DND-41 (cell line): ENCODE measurements around the gene ACOT4.

Source experiments
- EZH2 ChIP-seq: IDR thresholded peaks from 3 replicates; pipeline ENCODE4 v1.6.1; 2012; ENCODE audit warnings: borderline replicate concordance, low read depth, mild to moderate bottlenecking, moderate library complexity, low read length, inconsistent platforms; ENCODE audit not compliant: severe bottlenecking
- TF ChIP-seq, protein P1 (sequence below): IDR thresholded peaks from 2 replicates; pipeline ENCODE4 v1.5.1; 2012; ENCODE audit warnings: borderline replicate concordance, low read length, moderate library complexity, mild to moderate bottlenecking; ENCODE audit not compliant: poor library complexity, severe bottlenecking; ENCODE audit errors: extremely low read depth

DNA sequence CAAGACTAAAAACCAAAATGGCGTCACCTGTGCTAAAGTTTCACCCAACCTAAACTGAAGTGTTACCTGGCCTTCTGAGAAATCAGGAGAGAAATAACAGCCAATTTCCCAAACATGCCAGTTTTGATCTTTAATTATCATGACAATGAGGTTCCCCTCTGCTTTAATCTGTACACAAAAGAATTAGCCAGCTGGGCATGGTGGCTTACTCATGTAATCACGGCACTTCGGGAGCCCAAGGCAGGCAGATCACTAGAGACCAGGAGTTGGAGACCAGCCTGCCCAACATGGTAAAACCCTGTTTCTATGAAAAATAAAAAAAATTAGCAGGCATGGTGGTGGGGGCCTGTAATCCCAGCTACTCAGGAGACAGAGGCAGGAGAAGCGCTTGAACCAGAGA, 37.8 kb upstream of the ACOT4 start:
- TF ChIP-seq, protein P1, sequence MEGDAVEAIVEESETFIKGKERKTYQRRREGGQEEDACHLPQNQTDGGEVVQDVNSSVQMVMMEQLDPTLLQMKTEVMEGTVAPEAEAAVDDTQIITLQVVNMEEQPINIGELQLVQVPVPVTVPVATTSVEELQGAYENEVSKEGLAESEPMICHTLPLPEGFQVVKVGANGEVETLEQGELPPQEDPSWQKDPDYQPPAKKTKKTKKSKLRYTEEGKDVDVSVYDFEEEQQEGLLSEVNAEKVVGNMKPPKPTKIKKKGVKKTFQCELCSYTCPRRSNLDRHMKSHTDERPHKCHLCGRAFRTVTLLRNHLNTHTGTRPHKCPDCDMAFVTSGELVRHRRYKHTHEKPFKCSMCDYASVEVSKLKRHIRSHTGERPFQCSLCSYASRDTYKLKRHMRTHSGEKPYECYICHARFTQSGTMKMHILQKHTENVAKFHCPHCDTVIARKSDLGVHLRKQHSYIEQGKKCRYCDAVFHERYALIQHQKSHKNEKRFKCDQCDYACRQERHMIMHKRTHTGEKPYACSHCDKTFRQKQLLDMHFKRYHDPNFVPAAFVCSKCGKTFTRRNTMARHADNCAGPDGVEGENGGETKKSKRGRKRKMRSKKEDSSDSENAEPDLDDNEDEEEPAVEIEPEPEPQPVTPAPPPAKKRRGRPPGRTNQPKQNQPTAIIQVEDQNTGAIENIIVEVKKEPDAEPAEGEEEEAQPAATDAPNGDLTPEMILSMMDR, result no peak
- TF ChIP-seq EZH2, result no peak
